T-helper 1 cell treated with Interleukin-12 subunit alpha and Interleukin-12 subunit beta and Interleukin-4 antibody, amounts not matched to agents 30 ng/mL and 1 ng/mL, for 36 hours (primary cell): ENCODE measurements around the gene TTLL10. TPM values are rescaled to one million over a fixed set of nuclear protein-coding genes. Genes with fewer than 3 reads are reported as not detected.
"Not testable (repeated sequence)": the region's sequence is repeated elsewhere in the genome, so short reads cannot be mapped to it uniquely, and the experiment has no call there.

Experiments
- intact Hi-C: fragments of 100-400 bp; cut with micrococcal nuclease; formaldehyde crosslinking; loops from one replicate; pipeline ENCODE4 v1.15.1; 2024
- total RNA-seq: library from RNA; stranded (reverse); gene quantifications from 2 replicates; pipeline ENCODE4 v1.2.3, GENCODE V29; 2022

Gene TTLL10
- total RNA-seq, 1 donor from 2014 or later, result 1.7 TPM

- intact Hi-C loops, result no loop called here
Measured at GRCh38 chr1:1140673-1141072, 33.0 kb upstream of the TTLL10 start.

GRCh38 chr1:1141244-1141910 lies 32.3 kb upstream of the TTLL10 start:
- intact Hi-C loops, result no loop called here

- intact Hi-C loops, result no loop called here
Measured at GRCh38 chr1:1141911-1142250, 31.8 kb upstream of the TTLL10 start.

GRCh38 chr1:1142352-1142751 lies 31.3 kb upstream of the TTLL10 start:
- intact Hi-C loops, result not testable (repeated sequence)

- intact Hi-C loops, result no loop called here
Measured at GRCh38 chr1:1142844-1143243, 30.8 kb upstream of the TTLL10 start.

- intact Hi-C loops, result loop anchor here (1.0 kb wide), 2 partner anchors 14 to 57 kb away; no protein-coding TSS in a partner anchor
Measured at GRCh38 chr1:1143636-1144035, 30.0 kb upstream of the TTLL10 start.

GRCh38 chr1:1144122-1144842 lies 29.4 kb upstream of the TTLL10 start:
- intact Hi-C loops, result loop anchor here (1.0 kb wide), 2 partner anchors 13 to 56 kb away; no protein-coding TSS in a partner anchor

- intact Hi-C loops, result loop anchor here (1.0 kb wide), 2 partner anchors 12 to 55 kb away; no protein-coding TSS in a partner anchor
Measured at GRCh38 chr1:1144843-1145546, 28.7 kb upstream of the TTLL10 start.

GRCh38 chr1:1145547-1145914 lies 28.1 kb upstream of the TTLL10 start:
- intact Hi-C loops, result no loop called here

GRCh38 chr1:1146026-1146425 lies 27.7 kb upstream of the TTLL10 start:
- intact Hi-C loops, result no loop called here

- intact Hi-C loops, result no loop called here
Measured at GRCh38 chr1:1146596-1146995, 27.1 kb upstream of the TTLL10 start.

GRCh38 chr1:1148061-1148460 lies 25.6 kb upstream of the TTLL10 start:
- intact Hi-C loops, result no loop called here

- intact Hi-C loops, result no loop called here
Measured at GRCh38 chr1:1148569-1148968, 25.1 kb upstream of the TTLL10 start.

- intact Hi-C loops, result no loop called here
Measured at GRCh38 chr1:1149416-1149815, 24.3 kb upstream of the TTLL10 start.

- intact Hi-C loops, result no loop called here
Measured at GRCh38 chr1:1150100-1150499, 23.6 kb upstream of the TTLL10 start.

GRCh38 chr1:1151306-1151705 lies 22.4 kb upstream of the TTLL10 start:
- intact Hi-C loops, result no loop called here

- intact Hi-C loops, result not testable (repeated sequence)
Measured at GRCh38 chr1:1152431-1152830, 21.2 kb upstream of the TTLL10 start.

- intact Hi-C loops, result not testable (repeated sequence)
Measured at GRCh38 chr1:1153215-1153614, 20.5 kb upstream of the TTLL10 start.

- intact Hi-C loops, result no loop called here
Measured at GRCh38 chr1:1153874-1154273, 19.8 kb upstream of the TTLL10 start.

- intact Hi-C loops, result loop anchor here (5.0 kb wide), 1 partner anchor 52 kb away; the partner anchor contains the start of gene TNFRSF18
Measured at GRCh38 chr1:1155258-1155657, 18.4 kb upstream of the TTLL10 start.

- intact Hi-C loops, result loop anchor here (1.0 to 5.0 kb wide), 2 partner anchors 12 to 51 kb away; partner anchors contain the start of gene TNFRSF18
Measured at GRCh38 chr1:1156140-1157032, 17.3 kb upstream of the TTLL10 start.
